ENCODE data around the gene NCOR2. TPM values are rescaled to one million over a fixed set of nuclear protein-coding genes. Genes with fewer than 3 reads are reported as not detected.

Gene NCOR2
- total RNA-seq, 1 donor, result 52.6 TPM

DNA sequence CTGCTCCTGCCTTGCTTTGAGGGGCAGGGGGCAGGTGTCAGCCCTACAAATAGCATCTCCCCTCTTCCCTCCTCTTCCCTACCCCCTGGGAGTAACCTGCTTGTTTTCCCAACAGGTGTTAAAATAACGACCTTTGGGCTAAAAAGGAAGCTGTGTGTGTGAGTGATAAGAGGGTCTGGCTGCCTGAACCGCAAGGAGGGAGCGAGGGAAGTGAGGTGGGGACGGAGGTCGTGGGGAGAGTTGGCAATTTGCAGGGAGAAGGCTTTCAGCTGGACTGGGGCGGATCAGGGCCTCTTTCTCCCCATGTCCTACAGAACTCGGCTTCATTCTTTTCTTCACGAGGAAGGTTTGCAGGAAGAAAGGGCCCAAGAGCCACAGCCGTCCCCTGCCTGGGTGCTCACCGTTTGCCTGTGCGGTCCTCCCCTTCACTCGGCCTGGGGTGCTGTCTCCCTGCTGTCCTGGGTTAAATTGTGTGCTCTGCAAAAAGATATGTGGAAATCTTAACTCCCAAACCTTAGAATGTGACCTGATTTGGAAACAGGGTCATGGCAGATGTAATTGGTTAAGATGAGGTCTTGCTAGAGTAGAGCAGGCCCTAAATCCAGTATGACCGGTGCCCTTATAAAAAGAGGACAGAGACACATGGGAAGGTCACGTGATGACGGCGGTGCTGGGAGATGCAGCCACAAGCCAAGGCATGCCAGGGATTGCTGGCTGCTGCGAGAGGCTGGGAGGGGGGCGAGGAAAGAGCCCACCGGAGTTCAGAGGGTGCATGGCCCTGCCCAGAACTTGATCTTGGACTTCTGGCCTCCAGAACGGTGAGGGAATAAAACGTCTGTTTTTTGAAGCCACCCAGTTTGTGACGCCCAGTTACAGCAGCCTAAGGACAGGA lies 38.7 kb upstream of the NCOR2 start:
- H3K4me1 ChIP-seq (ENCODE audit: insufficient read depth, low read length), result peaks cover 44% of the 10 kb centered on the region

GRCh38 chr12:124605150-124605882 lies 37.9 kb upstream of the NCOR2 start:
- Histone ChIP-seq H3K4me1 (ENCODE audit: insufficient read depth, low read length) (peaks cover 39% of the 10 kb centered on the region), H3K4me3 (ENCODE audit: low read length) (no peak overlapping the region), H3K9me3 (ENCODE audit: low read depth, low read length) (no peaks in the 10 kb centered on the region), H3K27me3 (ENCODE audit: insufficient read depth, low read length) (no peaks in the 10 kb centered on the region)

More for the DNA sequence above, 38.7 kb upstream of the NCOR2 start:
- H3K27me3 ChIP-seq (ENCODE audit: insufficient read depth, low read length), result no peaks in the 10 kb centered on the region
- H3K9me3 ChIP-seq (ENCODE audit: low read depth, low read length), result no peaks in the 10 kb centered on the region
- no peak overlapping the region for H3K4me3 ChIP-seq (ENCODE audit: low read length)

DNA sequence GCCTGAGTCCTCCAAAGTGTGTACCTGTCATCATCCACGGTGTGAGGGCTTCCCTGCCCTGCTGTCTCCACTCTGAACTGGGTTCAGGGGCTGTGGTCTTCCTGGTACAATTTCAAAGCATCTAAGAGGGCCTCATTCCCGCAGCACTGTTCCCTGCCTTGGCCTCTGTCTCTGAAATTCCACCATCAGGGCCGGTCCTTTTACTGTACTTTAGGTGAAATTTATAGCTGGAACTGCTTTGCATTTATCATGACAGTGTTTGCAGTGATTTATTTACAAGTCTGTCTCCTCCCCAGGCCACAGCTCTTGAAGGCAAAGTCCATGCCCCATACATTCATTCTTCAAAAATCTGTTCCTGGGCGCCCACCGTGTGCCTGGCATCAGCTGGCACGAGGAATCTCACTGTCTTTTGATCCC lies 36.9 kb upstream of the NCOR2 start:
- Histone ChIP-seq H3K27me3 (ENCODE audit: insufficient read depth, low read length) (no peaks in the 10 kb centered on the region), H3K9me3 (ENCODE audit: low read depth, low read length) (no peaks in the 10 kb centered on the region), H3K4me1 (ENCODE audit: insufficient read depth, low read length) (peaks cover 28% of the 10 kb centered on the region), H3K4me3 (ENCODE audit: low read length) (no peak overlapping the region)

DNA sequence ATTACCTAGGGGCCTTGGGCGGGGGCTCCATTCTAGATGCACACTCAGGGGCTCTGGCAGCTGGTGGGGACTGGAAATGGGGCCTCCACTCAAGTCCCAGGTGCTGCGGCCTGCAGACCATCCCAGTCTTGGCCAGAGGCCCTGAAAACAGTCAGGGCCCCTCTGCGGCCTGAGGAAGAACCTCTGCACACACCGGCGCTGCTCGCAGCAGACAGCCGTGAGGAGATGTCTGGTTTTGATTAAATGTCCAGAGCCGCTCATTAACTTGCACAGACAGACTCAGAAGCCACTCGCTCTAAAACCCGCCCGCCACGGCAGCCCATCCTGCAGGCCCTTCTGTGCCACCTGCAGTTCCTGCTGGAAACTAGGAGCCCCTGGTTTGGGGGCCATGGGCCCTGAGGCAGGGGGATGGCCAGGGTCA lies 36.4 kb upstream of the NCOR2 start:
- peaks cover 24% of the 10 kb centered on the region for H3K4me1 ChIP-seq (ENCODE audit: insufficient read depth, low read length)
- no peaks in the 10 kb centered on the region for H3K27me3 ChIP-seq (ENCODE audit: insufficient read depth, low read length)
- no peaks in the 10 kb centered on the region for H3K9me3 ChIP-seq (ENCODE audit: low read depth, low read length)
- H3K4me3 ChIP-seq (ENCODE audit: low read length), result no peak overlapping the region

- H3K4me1 ChIP-seq (ENCODE audit: insufficient read depth, low read length), result peaks cover 17% of the 10 kb centered on the region
- no peak overlapping the region for H3K4me3 ChIP-seq (ENCODE audit: low read length)
Observed at GRCh38 chr12:124603100-124603541, 35.7 kb upstream of the NCOR2 start.

DNA sequence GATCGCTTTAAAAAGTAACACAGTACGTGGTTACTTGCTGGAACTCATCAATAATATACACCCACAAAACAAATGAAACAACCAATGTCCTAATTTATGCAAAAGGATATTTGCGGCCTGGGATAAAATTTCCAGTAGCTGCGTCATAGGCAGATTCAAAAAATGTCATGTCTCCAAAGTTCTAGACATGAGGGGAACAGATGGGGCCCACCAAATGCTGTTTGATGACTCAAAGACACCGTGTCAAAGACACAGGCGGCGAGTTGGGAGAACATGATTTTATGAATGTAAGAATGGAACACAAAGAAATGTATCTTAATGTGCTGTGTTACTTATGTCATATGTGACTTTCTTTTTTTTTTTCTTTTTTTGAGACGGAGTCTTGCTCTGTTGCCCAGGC lies 34.3 kb upstream of the NCOR2 start:
- H3K4me3 ChIP-seq (ENCODE audit: low read length), result no peak overlapping the region
- no peaks in the 10 kb centered on the region for H3K9me3 ChIP-seq (ENCODE audit: low read depth, low read length)
- H3K4me1 ChIP-seq (ENCODE audit: insufficient read depth, low read length), result peaks cover 11% of the 10 kb centered on the region
- no peaks in the 10 kb centered on the region for H3K27me3 ChIP-seq (ENCODE audit: insufficient read depth, low read length)

More at GRCh38 chr12:124603100-124603541, 35.7 kb upstream of the NCOR2 start:
- no peaks in the 10 kb centered on the region for H3K9me3 ChIP-seq (ENCODE audit: low read depth, low read length)
- no peaks in the 10 kb centered on the region for H3K27me3 ChIP-seq (ENCODE audit: insufficient read depth, low read length)

- Histone ChIP-seq H3K9me3 (ENCODE audit: low read depth, low read length) (no peaks in the 10 kb centered on the region), H3K4me1 (ENCODE audit: insufficient read depth, low read length) (peaks cover 11% of the 10 kb centered on the region), H3K4me3 (ENCODE audit: low read length) (no peak overlapping the region), H3K27me3 (ENCODE audit: insufficient read depth, low read length) (no peaks in the 10 kb centered on the region)
Observed at GRCh38 chr12:124599074-124599999, 31.9 kb upstream of the NCOR2 start.

GRCh38 chr12:124597041-124597440 lies 29.6 kb upstream of the NCOR2 start:
- Histone ChIP-seq H3K4me1 (ENCODE audit: insufficient read depth, low read length) (peaks cover 16% of the 10 kb centered on the region), H3K9me3 (ENCODE audit: low read depth, low read length) (no peaks in the 10 kb centered on the region), H3K4me3 (ENCODE audit: low read length) (no peak overlapping the region), H3K27me3 (ENCODE audit: insufficient read depth, low read length) (no peaks in the 10 kb centered on the region)

DNA sequence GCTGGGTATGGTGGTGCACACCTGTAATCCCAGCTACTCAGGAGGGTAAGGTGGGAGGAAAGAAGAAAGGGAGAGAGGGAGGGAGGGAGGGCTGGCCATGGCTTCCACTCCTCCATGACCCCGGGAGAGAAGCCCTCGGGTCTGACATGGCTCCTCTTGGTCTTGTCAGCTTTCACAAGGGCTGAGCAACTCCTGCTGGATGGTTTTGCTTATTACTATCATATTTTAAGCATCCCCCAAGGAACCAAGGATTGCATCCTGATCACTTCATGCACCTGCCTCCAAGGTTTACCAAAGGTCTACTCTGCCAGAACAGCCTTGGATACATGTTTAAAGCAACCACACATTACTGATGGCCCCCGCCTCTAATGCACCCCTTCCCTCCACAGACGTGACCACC lies 28.0 kb upstream of the NCOR2 start:
- Histone ChIP-seq H3K27me3 (ENCODE audit: insufficient read depth, low read length) (no peaks in the 10 kb centered on the region), H3K9me3 (ENCODE audit: low read depth, low read length) (no peaks in the 10 kb centered on the region), H3K4me1 (ENCODE audit: insufficient read depth, low read length) (peaks cover 22% of the 10 kb centered on the region), H3K4me3 (ENCODE audit: low read length) (no peak overlapping the region)

DNA sequence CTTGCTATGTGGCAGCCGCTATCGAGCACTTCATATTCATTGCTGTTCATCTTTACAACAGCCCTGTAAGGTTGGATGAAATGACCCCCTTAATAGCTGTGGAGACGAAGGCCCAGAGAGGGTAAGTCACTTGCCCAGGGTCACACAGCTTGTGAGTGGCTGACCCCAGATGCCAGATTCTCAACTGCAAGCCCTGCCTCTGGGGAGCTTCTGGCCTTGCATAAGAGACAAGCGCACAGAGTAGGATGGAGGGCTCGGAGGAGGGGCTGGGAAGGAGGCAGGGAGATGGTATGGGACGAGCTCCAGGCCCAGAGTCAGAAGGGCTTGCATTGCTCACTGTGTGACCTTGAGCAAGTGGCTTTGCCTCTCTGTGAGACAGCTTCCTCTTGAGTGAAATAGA lies 27.4 kb upstream of the NCOR2 start:
- H3K9me3 ChIP-seq (ENCODE audit: low read depth, low read length), result no peaks in the 10 kb centered on the region
- no peak overlapping the region for H3K4me3 ChIP-seq (ENCODE audit: low read length)
- H3K27me3 ChIP-seq (ENCODE audit: insufficient read depth, low read length), result no peaks in the 10 kb centered on the region
- H3K4me1 ChIP-seq (ENCODE audit: insufficient read depth, low read length), result peaks cover 22% of the 10 kb centered on the region

GRCh38 chr12:124593851-124594401 lies 26.5 kb upstream of the NCOR2 start:
- no peak overlapping the region for H3K4me3 ChIP-seq (ENCODE audit: low read length)
- peaks cover 29% of the 10 kb centered on the region for H3K4me1 ChIP-seq (ENCODE audit: insufficient read depth, low read length)
- no peaks in the 10 kb centered on the region for H3K9me3 ChIP-seq (ENCODE audit: low read depth, low read length)
- H3K27me3 ChIP-seq (ENCODE audit: insufficient read depth, low read length), result no peaks in the 10 kb centered on the region

DNA sequence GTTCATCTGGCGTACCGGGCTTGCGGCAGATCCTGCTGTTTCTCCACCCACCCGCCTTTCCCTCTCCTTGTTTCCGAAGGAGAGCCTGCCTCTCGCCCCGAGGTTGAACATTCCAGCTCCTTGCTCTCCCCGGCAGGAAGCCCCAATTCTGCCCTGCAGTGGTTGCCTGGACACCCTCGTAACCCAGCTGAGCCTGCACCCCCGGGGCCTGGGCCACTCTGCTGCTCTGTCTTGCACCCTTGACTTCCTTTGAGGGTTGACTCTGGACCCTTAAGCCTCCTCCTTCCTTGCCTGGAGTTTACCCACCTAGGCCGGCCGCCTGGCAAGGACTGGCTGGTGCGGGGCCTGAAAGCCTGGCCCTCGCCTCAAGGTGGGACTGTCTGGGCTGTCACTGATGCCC lies 25.8 kb upstream of the NCOR2 start:
- H3K4me3 ChIP-seq (ENCODE audit: low read length), result no peak overlapping the region
- no peaks in the 10 kb centered on the region for H3K9me3 ChIP-seq (ENCODE audit: low read depth, low read length)
- no peaks in the 10 kb centered on the region for H3K27me3 ChIP-seq (ENCODE audit: insufficient read depth, low read length)
- H3K4me1 ChIP-seq (ENCODE audit: insufficient read depth, low read length), result peaks cover 35% of the 10 kb centered on the region

DNA sequence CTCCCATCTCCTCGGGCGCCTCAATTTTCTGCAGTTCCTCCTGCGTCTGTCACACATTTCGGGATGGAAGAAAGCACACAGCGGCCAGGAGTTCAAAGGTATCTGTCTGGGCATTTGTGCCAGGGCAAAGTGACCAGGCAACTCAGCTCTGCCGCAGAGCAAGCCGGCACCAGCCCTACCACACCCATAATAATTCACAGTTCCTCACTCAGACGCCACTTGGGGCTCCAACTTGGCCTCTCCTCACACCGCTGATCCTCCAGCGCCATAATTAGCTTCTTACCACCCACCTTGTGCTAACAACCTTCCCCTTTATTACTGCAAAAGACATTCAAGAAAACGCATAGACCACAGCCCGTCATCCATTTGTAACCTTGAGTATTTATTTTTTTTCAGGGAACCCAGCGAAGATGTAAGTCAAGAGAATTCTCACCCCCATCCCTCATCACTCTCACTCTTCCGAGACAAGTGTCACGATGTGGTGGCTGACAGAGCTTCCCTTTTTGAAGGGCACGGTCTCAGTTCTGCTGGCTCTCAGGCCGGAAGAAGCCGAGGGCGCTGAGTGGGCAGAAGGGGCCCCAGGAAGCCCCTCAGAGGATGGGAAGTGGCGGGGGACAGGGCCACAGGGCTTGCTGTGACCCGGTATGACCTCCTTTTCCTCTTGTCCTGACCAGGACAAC lies 25.2 kb upstream of the NCOR2 start:
- peaks cover 37% of the 10 kb centered on the region for H3K4me1 ChIP-seq (ENCODE audit: insufficient read depth, low read length)
- H3K4me3 ChIP-seq (ENCODE audit: low read length), result no peak overlapping the region
- H3K27me3 ChIP-seq (ENCODE audit: insufficient read depth, low read length), result no peaks in the 10 kb centered on the region
- H3K9me3 ChIP-seq (ENCODE audit: low read depth, low read length), result no peaks in the 10 kb centered on the region

DNA sequence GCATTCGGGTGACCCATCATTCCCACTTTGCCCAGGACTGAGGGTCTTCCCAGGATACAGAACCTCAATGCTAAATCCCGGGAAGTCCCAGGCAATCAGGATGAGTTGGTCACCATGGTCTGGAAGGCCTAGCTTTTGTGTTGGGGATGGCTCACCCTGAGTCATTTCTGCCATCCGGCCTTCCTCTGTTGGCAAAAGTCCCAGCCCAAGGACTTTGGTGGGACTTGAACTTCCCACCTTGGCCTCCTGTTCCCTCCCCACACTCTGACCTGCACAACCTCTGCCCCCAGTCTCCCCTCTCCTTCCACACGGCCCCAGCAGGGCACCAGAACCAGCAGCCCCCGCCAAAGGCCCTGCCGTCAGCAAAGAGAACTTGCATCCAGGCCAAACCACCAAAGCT lies 24.6 kb upstream of the NCOR2 start:
- Histone ChIP-seq H3K27me3 (ENCODE audit: insufficient read depth, low read length) (no peaks in the 10 kb centered on the region), H3K9me3 (ENCODE audit: low read depth, low read length) (no peaks in the 10 kb centered on the region), H3K4me1 (ENCODE audit: insufficient read depth, low read length) (peaks cover 40% of the 10 kb centered on the region), H3K4me3 (ENCODE audit: low read length) (no peak overlapping the region)
